HG03196 (cell line): ENCODE measurements around the gene UGT1A1.
A peak's percentile ranks its signal among the peaks of the same experiment; 100 is the strongest.
"Not testable (repeated sequence)": the region's sequence is repeated elsewhere in the genome, so short reads cannot be mapped to it uniquely, and the experiment has no call there.

ENCODE experiments used
- ATAC-seq: cut with Tn5 transposase; IDR thresholded peaks from one replicate; pipeline ENCODE4 v1.9.1; 2021; ENCODE audit not compliant: unreplicated experiment

The UGT1A1 gene

GRCh38 chr2:233760043-233760442 lies at the start of gene UGT1A1:
Gene UGT1A1, plus strand, starts transcription at chr2:233760270. Its CDS starts 18 bp downstream, at chr2:233760288.
- no peak for ATAC-seq

- ATAC-seq = peak; percentile 61
Observed at GRCh38 chr2:233711312-233712008, 48.6 kb upstream of the UGT1A1 start.

- no peak for ATAC-seq
Observed at GRCh38 chr2:233712611-233713261, 47.3 kb upstream of the UGT1A1 start, which contains the start of gene UGT1A5. Gene UGT1A5, plus strand, starts transcription at chr2:233712907. Its CDS starts 85 bp downstream, at chr2:233712992.

GRCh38 chr2:233713262-233713615 lies 46.8 kb upstream of the UGT1A1 start:
- no peak for ATAC-seq

- ATAC-seq = no peak
Observed at GRCh38 chr2:233714121-233714520, 45.9 kb upstream of the UGT1A1 start.

GRCh38 chr2:233718552-233718951 lies 41.5 kb upstream of the UGT1A1 start, which contains the start of gene UGT1A4:
Gene UGT1A4, plus strand, starts transcription at chr2:233718736. Its CDS starts 85 bp downstream, at chr2:233718821.
- no peak for ATAC-seq

- no peak for ATAC-seq
Observed at GRCh38 chr2:233728723-233729301, 31.3 kb upstream of the UGT1A1 start, which contains the start of gene UGT1A3. Gene UGT1A3, plus strand, starts transcription at chr2:233729042. Its CDS starts 85 bp downstream, at chr2:233729127.

GRCh38 chr2:233736868-233737653 lies 23.0 kb upstream of the UGT1A1 start:
- ATAC-seq = not testable (repeated sequence)

GRCh38 chr2:233740870-233741269 lies 19.2 kb upstream of the UGT1A1 start:
- ATAC-seq = no peak

GRCh38 chr2:233743464-233744259 lies 16.4 kb upstream of the UGT1A1 start:
- no peak for ATAC-seq

GRCh38 chr2:233745073-233745755 lies 14.9 kb upstream of the UGT1A1 start:
- no peak for ATAC-seq

GRCh38 chr2:233745838-233746237 lies 14.2 kb upstream of the UGT1A1 start:
- not testable (repeated sequence) for ATAC-seq

GRCh38 chr2:233746475-233747282 lies 13.4 kb upstream of the UGT1A1 start:
- ATAC-seq = no peak

- no peak for ATAC-seq
Observed at GRCh38 chr2:233747283-233747544, 12.9 kb upstream of the UGT1A1 start.

- not testable (repeated sequence) for ATAC-seq
Observed at GRCh38 chr2:233750689-233751088, 9.4 kb upstream of the UGT1A1 start.

GRCh38 chr2:233751212-233752009 lies 8.7 kb upstream of the UGT1A1 start:
- not testable (repeated sequence) for ATAC-seq

GRCh38 chr2:233754872-233755611 lies 5.0 kb upstream of the UGT1A1 start:
- ATAC-seq = no peak
